HCT116 (cell line): ENCODE data around the gene KATNAL1. TPM values are rescaled to one million over a fixed set of nuclear protein-coding genes. Genes with fewer than 3 reads are reported as not detected.

Source experiments
- ATAC-seq: fragments of 200-7000 bp; cut with Tn5 transposase; 2 replicates; pipeline ENCODE4 v1.9.1; 2020; ENCODE audit warnings: mild to moderate bottlenecking, moderate library complexity
- BruUV-seq: library from RNA; stranded (reverse); fragments of 400-500 nt; replicated peaks from 2 replicates; lab custom pipeline; 2021; lab: Mats Ljungman, UMichigan
- CTCF ChIA-PET: fragments of 300-600 bp; sonication (Branson Sonifier 250); formaldehyde crosslinking; loops from one replicate; lab custom pipeline; 2021; ENCODE audit warnings: antibody characterized with exemption; lab: Charles Lee
- POLR2A ChIA-PET: fragments of 300-600, 350-600 bp; sonication (Branson Sonifier 250); formaldehyde crosslinking; loops from one replicate; lab custom pipeline; 2021; ENCODE audit warnings: antibody characterized with exemption; lab: Charles Lee
- RAD21 ChIA-PET, 2 experiments: fragments of 300-600 bp; sonication (Branson Sonifier 250); formaldehyde crosslinking; loops; one replicate each; lab custom pipeline; 2023; ENCODE audit warnings: low total read pairs in 2 of 2; ENCODE audit not compliant: uncharacterized antibody in 2 of 2, unreplicated experiment in 2 of 2, low non-redundant PET in 1 of 2; lab: Charles Lee
- DNase-seq: peaks from one replicate; pipeline ENCODE4 v3.0.0-alpha.2; 2010; ENCODE audit warnings: low read depth, low spot score
- H2AFZ ChIP-seq: fragments of 200-600 bp; shearing (Covaris generic), sonication (generic); 2 replicates; pipeline ENCODE4 v1.6.1; 2017; ENCODE audit warnings: low read depth, mixed run types, mixed read lengths, antibody characterized with exemption, low read length; ENCODE audit not compliant: poor library complexity, severe bottlenecking
- H3K27ac ChIP-seq: 2 replicates; pipeline ENCODE4 v1.5.1; 2012; ENCODE audit warnings: low read depth, low read length
- H3K27me3 ChIP-seq: fragments of 200-600 bp; sonication (generic); 2 replicates; pipeline ENCODE4 v1.6.1; 2016; ENCODE audit warnings: mixed run types, low read length, mixed read lengths; ENCODE audit not compliant: insufficient read depth
- H3K36me3 ChIP-seq, 2 experiments: fragments of 200-500 bp in 1 of 2; fragments of 200-600 bp in 1 of 2; sonication (Bioruptor generic) in 1 of 2; sonication (generic) in 1 of 2; 2 replicates each; pipeline versions ENCODE4 v1.5.1 to v1.6.1; 2014 to 2016; ENCODE audit warnings: low read length in 2 of 2, inconsistent platforms in 1 of 2, mixed read lengths in 1 of 2, mixed run types in 1 of 2; ENCODE audit not compliant: insufficient read depth in 2 of 2, control insufficient read depth in 1 of 2
- H3K4me1 ChIP-seq, 2 experiments: fragments of 200-600 bp in 1 of 2; sonication (generic) in 1 of 2; 2 replicates each; pipeline versions ENCODE4 v1.5.1 to v1.6.1; 2012 to 2017; ENCODE audit warnings: low read length in 2 of 2, inconsistent platforms in 1 of 2, mild to moderate bottlenecking in 1 of 2, mixed read lengths in 1 of 2, mixed run types in 1 of 2, moderate library complexity in 1 of 2; ENCODE audit not compliant: insufficient read depth in 2 of 2, control insufficient read depth in 1 of 2
- H3K4me2 ChIP-seq: fragments of 200-600 bp; sonication (generic); 2 replicates; pipeline ENCODE4 v1.6.1; 2017; ENCODE audit warnings: mixed run types, low read length, mixed read lengths
- H3K4me3 ChIP-seq, 2 experiments: fragments of 200-600 bp in 1 of 2; sonication (generic) in 1 of 2; replicated peaks in 1 of 2; 2 replicates each; pipeline ENCODE4 v1.5.1; 2011 to 2016; ENCODE audit warnings: low read length in 2 of 2, control low read depth in 1 of 2, low read depth in 1 of 2, mild to moderate bottlenecking in 1 of 2, mixed read lengths in 1 of 2, mixed run types in 1 of 2
- H3K79me2 ChIP-seq: fragments of 200-600 bp; sonication (generic); 2 replicates; pipeline ENCODE4 v1.6.1; 2017; ENCODE audit warnings: mild to moderate bottlenecking, mixed run types, low read length, moderate library complexity, mixed read lengths; ENCODE audit not compliant: insufficient read depth
- H3K9ac ChIP-seq: fragments of 200-600 bp; sonication (generic); 2 replicates; pipeline ENCODE4 v1.6.1; 2016; ENCODE audit warnings: low read length, mixed read lengths
- H3K9me2 ChIP-seq: fragments of 200-600 bp; sonication (generic), shearing (Covaris generic); 2 replicates; pipeline ENCODE4 v1.6.1; 2017; ENCODE audit warnings: mixed run types, mild to moderate bottlenecking, moderate library complexity; ENCODE audit not compliant: insufficient read depth
- H3K9me3 ChIP-seq, 2 experiments: fragments of 200-500 bp in 1 of 2; fragments of 200-600 bp in 1 of 2; sonication (Bioruptor generic) in 1 of 2; sonication (generic) in 1 of 2; 2 replicates each; pipeline ENCODE4 v1.6.1; 2014 to 2017; ENCODE audit warnings: low read length in 2 of 2, mixed read lengths in 2 of 2, inconsistent platforms in 1 of 2, low read depth in 1 of 2, mild to moderate bottlenecking in 1 of 2, mixed run types in 1 of 2, moderate library complexity in 1 of 2; ENCODE audit not compliant: control insufficient read depth in 1 of 2, insufficient read depth in 1 of 2
- H4K20me1 ChIP-seq: fragments of 200-600 bp; sonication (generic), shearing (Covaris generic); 2 replicates; pipeline ENCODE4 v1.6.1; 2017; ENCODE audit warnings: mixed run types, mild to moderate bottlenecking, moderate library complexity; ENCODE audit not compliant: insufficient read depth
- ATF3 ChIP-seq: IDR thresholded peaks from 2 replicates; pipeline ENCODE4 v1.6.1; 2012
- CBX3 ChIP-seq: IDR thresholded peaks from 2 replicates; pipeline ENCODE4 v1.6.1; 2012; ENCODE audit warnings: low read depth
- CTCF ChIP-seq, 3 experiments: fragments of 200-600 bp in 1 of 3; sonication (generic) in 1 of 3; IDR thresholded peaks in 2 of 3; conservative IDR thresholded peaks in 1 of 3; 2 replicates each; pipeline ENCODE4 v1.5.1; 2012 to 2017; ENCODE audit warnings: low read depth in 2 of 3, low read length in 2 of 3, antibody characterized with exemption in 1 of 3, borderline replicate concordance in 1 of 3, control low read depth in 1 of 3, mild to moderate bottlenecking in 1 of 3, mixed read lengths in 1 of 3, mixed run types in 1 of 3, moderate library complexity in 1 of 3; ENCODE audit not compliant: insufficient read depth in 1 of 3
- ELF1 ChIP-seq: IDR thresholded peaks from 2 replicates; pipeline ENCODE4 v1.6.1; 2012; ENCODE audit warnings: low read depth, borderline replicate concordance
- EZH2 ChIP-seq: fragments of 200-600 bp; sonication (generic); IDR thresholded peaks from 2 replicates; pipeline ENCODE4 v1.6.1; 2017; ENCODE audit warnings: antibody characterized with exemption, mixed run types
- EZH2phosphoT487 ChIP-seq: fragments of 200-600 bp; IDR thresholded peaks from 2 replicates; pipeline ENCODE4 v1.6.1; 2018; ENCODE audit warnings: antibody characterized with exemption, borderline replicate concordance
- FOSL1 ChIP-seq: IDR thresholded peaks from 2 replicates; pipeline ENCODE4 v1.6.1; 2012; ENCODE audit warnings: low read depth
- JUND ChIP-seq: IDR thresholded peaks from 2 replicates; pipeline ENCODE4 v1.6.1; 2012
- MAX ChIP-seq: IDR thresholded peaks from 2 replicates; pipeline ENCODE4 v1.6.1; 2012
- POLR2A ChIP-seq: IDR thresholded peaks from 2 replicates; pipeline ENCODE4 v1.7.0; 2011; ENCODE audit warnings: borderline replicate concordance; ENCODE audit not compliant: insufficient read depth, insufficient read length; ENCODE audit errors: extremely low read depth
- POLR2AphosphoS5 ChIP-seq: IDR thresholded peaks from 2 replicates; pipeline ENCODE4 v1.6.1; 2011; ENCODE audit warnings: mild to moderate bottlenecking, low read depth, low read length, moderate library complexity
- RAD21 ChIP-seq: IDR thresholded peaks from 2 replicates; pipeline ENCODE4 v1.6.1; 2012; ENCODE audit warnings: low read depth, mild to moderate bottlenecking
- REST ChIP-seq: IDR thresholded peaks from 2 replicates; pipeline ENCODE4 v1.6.1; 2012; ENCODE audit warnings: low read depth
- SIN3A ChIP-seq: IDR thresholded peaks from 2 replicates; pipeline ENCODE4 v1.6.1; 2012; ENCODE audit warnings: low read depth
- SP1 ChIP-seq: IDR thresholded peaks from 2 replicates; pipeline ENCODE4 v1.6.1; 2012; ENCODE audit warnings: low read depth
- SRF ChIP-seq: IDR thresholded peaks from 2 replicates; pipeline ENCODE4 v1.6.1; 2012; ENCODE audit warnings: low read depth
- ZFX ChIP-seq: fragments of 450-650 bp; IDR thresholded peaks from 2 replicates; pipeline ENCODE4 v1.6.1; 2017
- ZNF274 ChIP-seq: fragments of 200-500 bp; sonication (Bioruptor generic); IDR thresholded peaks from 2 replicates; pipeline ENCODE4 v1.6.1; 2014; ENCODE audit warnings: mild to moderate bottlenecking, low read depth, low read length, inconsistent platforms
- intact Hi-C: fragments of 100-400 bp; cut with micrococcal nuclease; formaldehyde crosslinking; loops from 2 replicates; pipeline ENCODE4 v1.10.0; 2022
- total RNA-seq: library from RNA; stranded (reverse); gene quantifications from one replicate; pipeline ENCODE4 v1.2.1, GENCODE V29; 2021; ENCODE audit not compliant: unreplicated experiment

Gene KATNAL1
- total RNA-seq, 1 experiment from 2014 or later = 17.3 TPM

DNA sequence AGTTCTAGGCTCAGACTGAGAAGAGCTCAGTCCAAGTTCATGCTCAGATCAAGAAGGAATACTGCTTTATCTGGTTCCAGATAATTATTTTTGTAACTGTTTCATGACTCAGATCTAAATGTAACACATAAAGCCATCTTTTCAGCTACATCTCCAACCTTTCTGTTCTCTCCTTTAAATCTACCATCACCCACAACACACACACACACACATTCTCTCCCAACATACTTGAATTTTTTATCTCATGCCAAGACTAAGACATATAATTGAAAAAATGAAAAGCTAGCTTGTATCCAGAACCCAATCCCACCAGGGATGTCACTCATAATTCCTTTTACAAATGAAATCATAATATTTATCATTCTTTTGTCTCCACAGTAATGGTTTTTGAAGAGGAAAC is 7.6 kb downstream of the KATNAL1 start:
- CTCF ChIA-PET = no interaction called here
- BruUV-seq = no TSS peak
- intact Hi-C loops = no loop called here

More for the DNA sequence above, 7.6 kb downstream of the KATNAL1 start:
- POLR2A ChIA-PET = no interaction called here
- no peak overlapping the region for H2AFZ ChIP-seq
- no peaks in the 10 kb centered on the region for H3K9me3 ChIP-seq
- H3K9ac ChIP-seq = peak overlapping the region; percentile 50; the same call in 1 of the 2 replicates
- H4K20me1 ChIP-seq = no peaks in the 10 kb centered on the region
- no peak for DNase-seq
- H3K36me3 ChIP-seq = no peaks in the 10 kb centered on the region
- no peaks in the 10 kb centered on the region for H3K9me2 ChIP-seq
- TF ChIP-seq RAD21 (no peak), ZFX (no peak), JUND (no peak), SIN3A (no peak), MAX (no peak), FOSL1 (no peak), ZNF274 (no peak), EZH2 (no peak), CTCF (IDR thresholded peaks at IDR 0.05 in 2 of 3, conservative IDR thresholded peaks at IDR 0.05 in 1 of 3; ENCODE audit: borderline replicate concordance in 1 of 3, insufficient read depth in 1 of 3, low read depth in 2 of 3, low read length in 2 of 3) (no peak), ELF1 (no peak), CBX3 (no peak), SP1 (no peak), POLR2AphosphoS5 (no peak), EZH2phosphoT487 (no peak), SRF (no peak), ATF3 (no peak), REST (no peak), POLR2A (no peak)
- H3K27me3 ChIP-seq = no peaks in the 10 kb centered on the region
- peak overlapping the region; percentile 82; the same call in 1 of the 2 replicates for H3K27ac ChIP-seq
- no peak for ATAC-seq
- peaks cover 48 to 54% of the 10 kb centered on the region in 2 experiments for H3K4me1 ChIP-seq
- H3K4me2 ChIP-seq = peak overlapping the region; percentile 82
- H3K79me2 ChIP-seq = peaks cover 90% of the 10 kb centered on the region
- no peak overlapping the region; a peak in 1 of 4 replicates for H3K4me3 ChIP-seq
- RAD21 ChIA-PET = no interaction called here
